ENCODE measurements around the gene VPS51. TPM values are rescaled to one million over a fixed set of nuclear protein-coding genes. Genes with fewer than 3 reads are reported as not detected.

Gene VPS51
- total RNA-seq, 1 donor from 2014 or later: 94.9 TPM

- Histone ChIP-seq H3K4me1 (peaks cover 41% of the 10 kb centered on the region), H3K27me3 (ENCODE audit: low read depth) (no peaks in the 10 kb centered on the region), H3K36me3 (peaks cover 41% of the 10 kb centered on the region), H3K4me3 (peak overlapping the region; percentile 60), H3K9me3 (no peaks in the 10 kb centered on the region), H3K27ac (no peak overlapping the region)
- intact Hi-C loops (cut with DNase I): no loop called here
- DNase-seq: no peak
- ATAC-seq: no peak
- TF ChIP-seq, protein P1, sequence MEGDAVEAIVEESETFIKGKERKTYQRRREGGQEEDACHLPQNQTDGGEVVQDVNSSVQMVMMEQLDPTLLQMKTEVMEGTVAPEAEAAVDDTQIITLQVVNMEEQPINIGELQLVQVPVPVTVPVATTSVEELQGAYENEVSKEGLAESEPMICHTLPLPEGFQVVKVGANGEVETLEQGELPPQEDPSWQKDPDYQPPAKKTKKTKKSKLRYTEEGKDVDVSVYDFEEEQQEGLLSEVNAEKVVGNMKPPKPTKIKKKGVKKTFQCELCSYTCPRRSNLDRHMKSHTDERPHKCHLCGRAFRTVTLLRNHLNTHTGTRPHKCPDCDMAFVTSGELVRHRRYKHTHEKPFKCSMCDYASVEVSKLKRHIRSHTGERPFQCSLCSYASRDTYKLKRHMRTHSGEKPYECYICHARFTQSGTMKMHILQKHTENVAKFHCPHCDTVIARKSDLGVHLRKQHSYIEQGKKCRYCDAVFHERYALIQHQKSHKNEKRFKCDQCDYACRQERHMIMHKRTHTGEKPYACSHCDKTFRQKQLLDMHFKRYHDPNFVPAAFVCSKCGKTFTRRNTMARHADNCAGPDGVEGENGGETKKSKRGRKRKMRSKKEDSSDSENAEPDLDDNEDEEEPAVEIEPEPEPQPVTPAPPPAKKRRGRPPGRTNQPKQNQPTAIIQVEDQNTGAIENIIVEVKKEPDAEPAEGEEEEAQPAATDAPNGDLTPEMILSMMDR (IDR thresholded peaks at IDR 0.05): no peak
Observed at GRCh38 chr11:65111159-65111743, 15.2 kb downstream of the VPS51 start.

GRCh38 chr11:65111744-65112545 lies 15.9 kb downstream of the VPS51 start, which contains the start of gene TM7SF2:
Gene TM7SF2 (plus strand): TSS chr11:65111872. CDS start chr11:65112016, 144 bp downstream.
- TF ChIP-seq, protein P1 (IDR thresholded peaks at IDR 0.05): no peak
- H3K27ac ChIP-seq: peak within 1 kb of the TSS; percentile 74
- H3K4me1 ChIP-seq: peaks cover 48% of the 10 kb centered on the region
- intact Hi-C loops (cut with DNase I): no loop called here
- H3K36me3 ChIP-seq: peaks cover 45% of the 10 kb centered on the region
- peak; percentile 99 for DNase-seq
- H3K4me3 ChIP-seq: peak within 1 kb of the TSS; percentile 60
- no peaks in the 10 kb centered on the region for H3K9me3 ChIP-seq
- ATAC-seq: peak; percentile 92 to 94
- no peaks in the 10 kb centered on the region for H3K27me3 ChIP-seq (ENCODE audit: low read depth)

DNA sequence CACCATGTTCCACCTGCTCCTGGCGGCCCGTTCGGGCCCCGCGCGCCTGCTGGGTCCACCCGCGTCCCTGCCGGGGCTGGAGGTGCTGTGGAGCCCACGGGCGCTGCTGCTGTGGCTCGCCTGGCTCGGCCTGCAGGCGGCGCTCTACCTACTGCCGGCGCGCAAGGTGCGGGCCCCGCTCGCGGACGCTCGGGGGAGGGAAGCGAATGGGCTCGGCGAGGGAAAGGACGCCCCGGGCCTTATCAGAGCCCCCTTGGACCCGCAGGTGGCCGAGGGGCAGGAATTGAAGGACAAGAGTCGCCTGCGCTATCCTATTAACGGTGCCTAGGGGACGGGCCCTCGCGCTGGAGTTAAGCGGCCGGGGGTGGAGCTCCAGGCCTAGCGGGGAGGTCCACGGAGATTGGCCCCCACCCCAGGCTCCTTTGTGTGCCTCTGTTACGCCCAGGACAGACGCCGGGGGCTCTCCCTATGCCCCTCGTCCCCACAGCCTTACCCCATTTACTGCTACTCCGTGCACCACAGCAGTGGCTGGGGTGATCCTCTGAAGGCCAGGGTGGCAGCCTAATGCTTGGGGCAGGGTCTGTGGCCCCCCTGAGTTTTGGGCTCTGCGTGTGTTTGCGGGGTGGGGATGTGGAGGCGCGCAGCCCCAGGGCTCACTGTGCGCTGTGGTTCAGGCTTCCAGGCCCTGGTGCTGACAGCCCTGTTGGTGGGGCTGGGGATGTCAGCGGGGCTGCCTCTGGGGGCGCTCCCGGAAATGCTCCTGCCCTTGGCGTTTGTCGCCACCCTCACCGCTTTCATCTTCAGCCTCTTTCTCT lies 16.7 kb downstream of the VPS51 start:
- ATAC-seq (peak; percentile 77 to 80), DNase-seq (peak; percentile 83)
- H3K4me1 ChIP-seq: peaks cover 50% of the 10 kb centered on the region
- peaks cover 39% of the 10 kb centered on the region for H3K36me3 ChIP-seq
- intact Hi-C loops (cut with DNase I): no loop called here
- H3K27ac ChIP-seq: peak overlapping the region; percentile 74
- no peaks in the 10 kb centered on the region for H3K27me3 ChIP-seq (ENCODE audit: low read depth)
- peak overlapping the region; percentile 60 for H3K4me3 ChIP-seq
- TF ChIP-seq, protein P1 (IDR thresholded peaks at IDR 0.05): peak; percentile 92
- H3K9me3 ChIP-seq: no peaks in the 10 kb centered on the region

DNA sequence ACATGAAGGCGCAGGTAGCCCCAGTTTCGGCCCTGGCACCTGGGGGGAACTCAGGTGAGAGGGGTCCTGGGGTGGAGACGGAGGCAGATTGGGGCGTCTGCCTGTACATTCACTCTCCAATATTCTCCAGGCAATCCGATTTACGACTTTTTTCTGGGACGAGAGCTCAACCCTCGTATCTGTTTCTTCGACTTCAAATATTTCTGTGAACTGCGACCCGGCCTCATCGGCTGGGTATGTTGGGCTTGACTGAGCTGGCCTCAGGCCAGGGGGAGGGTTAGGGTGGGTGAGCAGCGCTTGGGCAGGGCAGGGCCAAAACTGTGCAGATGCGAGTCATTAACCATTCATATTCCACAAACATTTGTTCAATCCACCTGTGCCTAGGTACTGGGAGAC lies 17.3 kb downstream of the VPS51 start:
- ATAC-seq (no peak), DNase-seq (no peak)
- Histone ChIP-seq H3K4me3 (peak overlapping the region; percentile 60), H3K27ac (peak overlapping the region; percentile 74), H3K4me1 (peaks cover 50% of the 10 kb centered on the region), H3K9me3 (no peaks in the 10 kb centered on the region), H3K27me3 (ENCODE audit: low read depth) (no peaks in the 10 kb centered on the region), H3K36me3 (peaks cover 39% of the 10 kb centered on the region)
- intact Hi-C loops (cut with DNase I): no loop called here
- TF ChIP-seq, protein P1 (IDR thresholded peaks at IDR 0.05): no peak

DNA sequence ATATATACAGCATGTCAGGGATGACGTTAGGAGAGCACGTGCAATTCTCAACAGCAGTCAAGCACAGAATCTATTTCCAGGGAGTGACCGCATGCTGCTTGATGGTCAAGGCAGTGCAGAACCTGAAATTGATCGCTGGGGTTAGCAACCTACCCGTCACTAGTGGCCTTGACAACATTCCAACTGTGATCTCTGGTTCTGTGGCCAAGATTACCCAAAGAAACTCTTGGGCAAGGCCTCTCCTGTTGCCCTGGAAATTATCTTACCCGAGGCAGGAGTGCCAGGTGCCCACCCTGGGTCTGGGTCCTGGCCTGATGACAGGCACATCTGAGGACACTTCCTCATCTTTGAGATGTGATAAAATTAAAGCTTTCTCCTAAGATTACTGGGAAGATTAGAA lies 17.8 kb downstream of the VPS51 start:
- DNase-seq (no peak), ATAC-seq (no peak)
- peaks cover 39% of the 10 kb centered on the region for H3K36me3 ChIP-seq
- no peaks in the 10 kb centered on the region for H3K27me3 ChIP-seq (ENCODE audit: low read depth)
- H3K4me3 ChIP-seq: no peak overlapping the region
- no peaks in the 10 kb centered on the region for H3K9me3 ChIP-seq
- TF ChIP-seq, protein P1 (IDR thresholded peaks at IDR 0.05): no peak
- H3K27ac ChIP-seq: peak overlapping the region; percentile 74
- H3K4me1 ChIP-seq: peaks cover 50% of the 10 kb centered on the region
- intact Hi-C loops (cut with DNase I): no loop called here

All from lower lobe of right lung (tissue), 2 donors.